ENCODE results near the gene CGNL1. TPM values are rescaled to one million over a fixed set of nuclear protein-coding genes. Genes with fewer than 3 reads are reported as not detected.

The CGNL1 gene
- total RNA-seq, 6 donors from 2014 or later = 40.1 to 81.8 (median 63.0) TPM

GRCh38 chr15:57387564-57388076, 11.3 kb downstream of the CGNL1 start:
- DNase-seq = peak in 1 of 2 donors; percentile 46

DNA sequence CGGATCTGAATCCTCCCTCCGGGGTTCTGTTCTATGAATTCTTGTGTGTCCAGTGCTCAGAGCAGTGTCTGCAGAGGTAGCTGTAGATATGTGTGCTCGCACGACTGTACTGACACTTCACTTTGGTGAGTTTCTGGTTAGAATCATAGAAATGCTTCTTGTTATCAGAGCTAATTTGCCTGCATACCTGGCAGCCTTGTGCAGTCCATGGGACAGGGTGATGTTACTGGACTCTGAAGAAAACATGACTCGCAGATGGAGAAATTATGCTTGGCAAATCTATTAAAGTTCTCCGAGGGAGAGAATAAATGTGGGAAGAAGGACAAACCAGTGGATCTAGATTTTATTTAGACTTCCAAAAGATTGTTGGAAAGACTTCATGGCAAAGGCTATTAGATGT, 12.2 kb downstream of the CGNL1 start:
- DNase-seq = no peak
- H3K27ac ChIP-seq = peak overlapping the region; percentile 58 to 79 (median 73)
- peak in 1 of 2 donors; percentile 27 for ATAC-seq (ENCODE audit: low FRiP score in 2 of 2)

More at GRCh38 chr15:57387564-57388076, 11.3 kb downstream of the CGNL1 start:
- TF ChIP-seq POLR2A (IDR thresholded peaks at IDR 0.05) = no peak
- TF ChIP-seq, protein P1, sequence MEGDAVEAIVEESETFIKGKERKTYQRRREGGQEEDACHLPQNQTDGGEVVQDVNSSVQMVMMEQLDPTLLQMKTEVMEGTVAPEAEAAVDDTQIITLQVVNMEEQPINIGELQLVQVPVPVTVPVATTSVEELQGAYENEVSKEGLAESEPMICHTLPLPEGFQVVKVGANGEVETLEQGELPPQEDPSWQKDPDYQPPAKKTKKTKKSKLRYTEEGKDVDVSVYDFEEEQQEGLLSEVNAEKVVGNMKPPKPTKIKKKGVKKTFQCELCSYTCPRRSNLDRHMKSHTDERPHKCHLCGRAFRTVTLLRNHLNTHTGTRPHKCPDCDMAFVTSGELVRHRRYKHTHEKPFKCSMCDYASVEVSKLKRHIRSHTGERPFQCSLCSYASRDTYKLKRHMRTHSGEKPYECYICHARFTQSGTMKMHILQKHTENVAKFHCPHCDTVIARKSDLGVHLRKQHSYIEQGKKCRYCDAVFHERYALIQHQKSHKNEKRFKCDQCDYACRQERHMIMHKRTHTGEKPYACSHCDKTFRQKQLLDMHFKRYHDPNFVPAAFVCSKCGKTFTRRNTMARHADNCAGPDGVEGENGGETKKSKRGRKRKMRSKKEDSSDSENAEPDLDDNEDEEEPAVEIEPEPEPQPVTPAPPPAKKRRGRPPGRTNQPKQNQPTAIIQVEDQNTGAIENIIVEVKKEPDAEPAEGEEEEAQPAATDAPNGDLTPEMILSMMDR (IDR thresholded peaks at IDR 0.05) = no peak
- no peak for TF ChIP-seq EP300 (IDR thresholded peaks at IDR 0.05)
- no peak for TF ChIP-seq POLR2AphosphoS5 (IDR thresholded peaks at IDR 0.05)
- Histone ChIP-seq H3K4me1 (peaks cover 0 to 49% (median 34%) of the 10 kb centered on the region in 4 donors), H3K9me3 (no peaks in the 10 kb centered on the region), H3K36me3 (no peaks in the 10 kb centered on the region), H3K27ac (peak overlapping the region; percentile 58 to 79 (median 73)), H3K4me3 (no peak overlapping the region), H3K27me3 (no peaks in the 10 kb centered on the region)
- 42 to 60% methylated on average over 3 of the region's 3 CpGs for WGBS, 2 donors
- peak; percentile 31 to 64 for ATAC-seq (ENCODE audit: low FRiP score in 2 of 2)

DNA sequence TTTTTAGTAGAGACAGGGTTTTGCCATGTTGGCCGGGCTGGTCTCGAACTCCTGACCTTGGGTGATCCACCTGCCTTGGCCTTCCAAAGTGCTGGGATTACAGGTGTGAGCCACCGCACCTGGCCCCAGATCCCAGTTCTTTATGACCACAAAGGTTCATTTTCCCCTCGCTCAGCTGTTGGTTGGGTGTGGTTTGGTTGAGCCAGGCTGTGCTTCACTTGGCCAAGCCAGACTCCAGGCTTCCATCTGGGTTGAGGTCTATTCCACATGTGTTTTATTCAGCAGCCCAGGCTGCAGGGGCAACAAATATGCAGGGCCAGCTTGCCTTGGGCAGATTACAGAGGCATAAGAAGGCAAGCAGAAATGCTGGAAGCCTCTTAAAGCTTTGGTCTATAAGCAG, 13.7 kb downstream of the CGNL1 start:
- Histone ChIP-seq H3K4me1 (peaks cover 5 to 50% (median 28%) of the 10 kb centered on the region in 4 donors), H3K4me3 (no peak overlapping the region), H3K27me3 (no peaks in the 10 kb centered on the region), H3K27ac (no peak overlapping the region), H3K9me3 (no peaks in the 10 kb centered on the region), H3K36me3 (no peaks in the 10 kb centered on the region)
- 95 to 98% methylated on average over 3 to 4 of the region's 4 CpGs for WGBS, 2 donors
- ATAC-seq (ENCODE audit: low FRiP score in 2 of 2) = no peak
- TF ChIP-seq EP300 (IDR thresholded peaks at IDR 0.05) = no peak
- TF ChIP-seq POLR2A (IDR thresholded peaks at IDR 0.05) = no peak
- TF ChIP-seq, protein P1 (IDR thresholded peaks at IDR 0.05) = no peak
- TF ChIP-seq POLR2AphosphoS5 (IDR thresholded peaks at IDR 0.05) = no peak
- DNase-seq = no peak

More for the DNA sequence above, 12.2 kb downstream of the CGNL1 start:
- no peak overlapping the region for H3K4me3 ChIP-seq
- no peaks in the 10 kb centered on the region for H3K36me3 ChIP-seq
- H3K4me1 ChIP-seq = peaks cover 5 to 54% (median 36%) of the 10 kb centered on the region in 4 donors
- WGBS, 2 donors = 67 to 74% methylated on average over 6 of the region's 6 CpGs
- no peaks in the 10 kb centered on the region for H3K9me3 ChIP-seq
- no peaks in the 10 kb centered on the region for H3K27me3 ChIP-seq
- TF ChIP-seq, protein P1 (IDR thresholded peaks at IDR 0.05) = no peak
- TF ChIP-seq POLR2AphosphoS5 (IDR thresholded peaks at IDR 0.05) (no peak), EP300 (IDR thresholded peaks at IDR 0.05) (no peak), POLR2A (IDR thresholded peaks at IDR 0.05) (no peak)

DNA sequence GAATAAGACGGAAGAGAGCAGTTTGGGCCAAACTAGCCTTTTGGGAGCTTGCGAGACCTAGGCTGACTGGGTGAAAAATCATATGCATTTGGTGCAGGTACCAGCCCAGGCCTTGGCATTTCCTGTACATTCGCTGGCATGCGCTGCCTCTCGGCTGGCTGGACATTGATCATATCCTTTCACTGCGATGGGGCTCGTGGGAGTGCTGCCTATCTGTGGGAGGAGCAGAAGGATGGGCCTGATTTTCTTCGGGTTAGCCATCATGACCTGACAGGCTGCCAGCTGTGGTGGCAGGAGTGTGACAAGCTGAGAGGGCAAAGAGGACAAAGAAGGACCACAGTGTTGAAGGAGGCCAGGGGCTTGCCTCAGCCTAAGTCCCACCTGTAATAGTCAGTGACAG, 14.3 kb downstream of the CGNL1 start:
- DNase-seq (no peak), ATAC-seq (ENCODE audit: low FRiP score in 2 of 2) (no peak)
- H3K4me3 ChIP-seq = no peak overlapping the region
- H3K27me3 ChIP-seq = no peaks in the 10 kb centered on the region
- H3K27ac ChIP-seq = no peak overlapping the region
- no peaks in the 10 kb centered on the region for H3K9me3 ChIP-seq
- no peaks in the 10 kb centered on the region for H3K36me3 ChIP-seq
- TF ChIP-seq POLR2AphosphoS5 (IDR thresholded peaks at IDR 0.05) = no peak
- peaks cover 5 to 45% (median 24%) of the 10 kb centered on the region in 4 donors for H3K4me1 ChIP-seq
- WGBS, 2 donors = 89 to 91% methylated on average over 8 of the region's 8 CpGs

DNA sequence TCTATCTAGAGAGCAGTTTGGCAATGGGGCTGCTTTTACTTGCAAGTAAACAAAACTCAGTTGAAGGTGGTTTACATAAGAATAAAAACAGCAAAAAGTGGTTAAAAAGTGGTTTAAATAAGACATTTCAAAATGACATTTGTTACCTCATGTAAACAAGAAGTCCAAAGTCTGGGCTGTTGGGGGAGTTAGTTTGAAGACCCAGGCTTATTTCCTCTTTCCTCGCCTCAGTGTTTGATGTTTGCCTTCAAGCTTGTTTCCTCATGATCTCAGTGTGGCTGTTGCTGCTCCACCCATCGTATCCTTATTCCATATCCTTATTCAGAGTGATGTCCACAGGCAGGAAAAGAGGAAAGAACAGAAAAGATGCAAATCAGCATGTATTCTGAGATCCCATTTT, 15.2 kb downstream of the CGNL1 start:
- H3K4me3 ChIP-seq = no peak overlapping the region
- no peaks in the 10 kb centered on the region for H3K9me3 ChIP-seq
- WGBS, 2 donors = 74 to 75% methylated on average over 2 of the region's 2 CpGs
- TF ChIP-seq POLR2AphosphoS5 (IDR thresholded peaks at IDR 0.05) = no peak
- TF ChIP-seq POLR2A (IDR thresholded peaks at IDR 0.05) = no peak
- no peak for TF ChIP-seq EP300 (IDR thresholded peaks at IDR 0.05)
- TF ChIP-seq, protein P1 (IDR thresholded peaks at IDR 0.05) = no peak
- H3K27ac ChIP-seq = no peak overlapping the region
- H3K27me3 ChIP-seq = no peaks in the 10 kb centered on the region
- peaks cover 5 to 35% (median 15%) of the 10 kb centered on the region in 4 donors for H3K4me1 ChIP-seq
- no peak for ATAC-seq (ENCODE audit: low FRiP score in 2 of 2)
- DNase-seq = no peak
- no peaks in the 10 kb centered on the region for H3K36me3 ChIP-seq

Measured in upper lobe of left lung (tissue), 6 donors.